DMS153 treated with DMSO at 0.1 percent for 48 hours (cell line): ENCODE measurements around the gene CFTR.

Experiments used
- DNase-seq: peaks from one replicate; lab custom pipeline; 2025; ENCODE audit not compliant: unreplicated experiment; lab: John Stamatoyannopoulos, UW

Gene CFTR

DNA sequence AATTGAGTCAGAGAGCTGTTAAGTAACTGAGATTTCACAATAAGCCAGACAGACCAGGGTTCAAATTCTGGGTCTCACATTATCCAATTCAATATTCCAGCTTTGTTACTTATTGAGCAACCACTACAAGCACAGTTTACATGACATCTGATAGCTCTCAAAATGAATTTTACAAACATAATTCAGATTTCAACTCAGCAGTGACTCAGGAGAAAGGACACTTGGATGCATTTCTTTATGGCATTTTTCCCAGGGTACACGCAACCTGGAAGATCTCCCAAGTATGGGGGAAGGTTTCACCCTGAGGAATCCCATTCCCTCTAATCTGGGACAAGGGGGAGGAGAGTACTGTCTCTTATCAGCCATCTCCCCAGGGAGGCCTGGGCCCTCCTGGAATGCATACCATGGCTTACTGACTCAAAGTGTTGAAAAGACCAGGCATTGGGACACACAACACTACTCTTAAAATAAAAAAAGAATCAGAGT lies 102.4 kb downstream of the CFTR start:
- DNase-seq: no peak

DNA sequence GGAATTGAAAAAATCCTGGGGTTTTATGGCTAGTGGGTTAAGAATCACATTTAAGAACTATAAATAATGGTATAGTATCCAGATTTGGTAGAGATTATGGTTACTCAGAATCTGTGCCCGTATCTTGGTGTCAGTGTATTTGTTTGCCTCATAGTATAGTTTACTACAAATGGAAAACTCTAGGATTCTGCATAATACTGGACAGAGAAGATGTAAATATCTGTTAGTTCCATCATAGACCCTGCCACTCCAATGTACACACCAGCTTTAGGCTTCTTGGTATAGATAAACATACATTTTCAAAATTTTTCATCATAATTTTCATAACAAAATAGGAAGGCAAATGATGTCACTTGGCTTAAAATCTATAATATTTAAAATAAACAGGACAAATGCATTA lies 108.1 kb downstream of the CFTR start:
- DNase-seq: no peak

GRCh38 chr7:117588352-117588794 lies 108.5 kb downstream of the CFTR start:
- no peak for DNase-seq

DNA sequence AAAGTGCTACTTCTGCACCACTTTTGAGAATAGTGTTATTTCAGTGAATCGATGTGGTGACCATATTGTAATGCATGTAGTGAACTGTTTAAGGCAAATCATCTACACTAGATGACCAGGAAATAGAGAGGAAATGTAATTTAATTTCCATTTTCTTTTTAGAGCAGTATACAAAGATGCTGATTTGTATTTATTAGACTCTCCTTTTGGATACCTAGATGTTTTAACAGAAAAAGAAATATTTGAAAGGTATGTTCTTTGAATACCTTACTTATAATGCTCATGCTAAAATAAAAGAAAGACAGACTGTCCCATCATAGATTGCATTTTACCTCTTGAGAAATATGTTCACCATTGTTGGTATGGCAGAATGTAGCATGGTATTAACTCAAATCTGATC lies 110.4 kb downstream of the CFTR start:
- no peak for DNase-seq

DNA sequence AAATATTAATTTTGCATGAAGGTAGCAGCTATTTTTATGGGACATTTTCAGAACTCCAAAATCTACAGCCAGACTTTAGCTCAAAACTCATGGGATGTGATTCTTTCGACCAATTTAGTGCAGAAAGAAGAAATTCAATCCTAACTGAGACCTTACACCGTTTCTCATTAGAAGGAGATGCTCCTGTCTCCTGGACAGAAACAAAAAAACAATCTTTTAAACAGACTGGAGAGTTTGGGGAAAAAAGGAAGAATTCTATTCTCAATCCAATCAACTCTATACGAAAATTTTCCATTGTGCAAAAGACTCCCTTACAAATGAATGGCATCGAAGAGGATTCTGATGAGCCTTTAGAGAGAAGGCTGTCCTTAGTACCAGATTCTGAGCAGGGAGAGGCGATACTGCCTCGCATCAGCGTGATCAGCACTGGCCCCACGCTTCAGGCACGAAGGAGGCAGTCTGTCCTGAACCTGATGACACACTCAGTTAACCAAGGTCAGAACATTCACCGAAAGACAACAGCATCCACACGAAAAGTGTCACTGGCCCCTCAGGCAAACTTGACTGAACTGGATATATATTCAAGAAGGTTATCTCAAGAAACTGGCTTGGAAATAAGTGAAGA lies 112.3 kb downstream of the CFTR start:
- DNase-seq: no peak

DNA sequence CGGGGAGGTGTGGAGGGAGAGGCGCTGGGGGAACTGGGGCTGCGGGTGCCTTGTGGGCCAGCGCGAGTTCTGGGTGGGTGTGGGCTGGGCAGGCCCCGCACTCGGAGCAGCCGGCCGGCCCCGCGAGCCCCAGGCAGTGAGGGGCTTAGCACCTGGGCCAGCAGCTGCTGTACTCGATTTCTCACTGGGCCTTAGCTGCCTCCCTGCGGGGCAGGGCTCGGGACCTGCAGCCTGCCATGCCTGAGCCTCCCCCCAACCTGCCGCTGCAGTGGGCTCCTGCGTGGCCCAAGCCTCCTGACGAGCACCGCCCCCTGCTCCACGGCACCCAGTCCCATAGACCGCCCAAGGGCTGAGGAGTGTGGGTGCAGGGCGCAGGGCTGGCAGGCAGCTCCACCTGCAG lies 116.3 kb downstream of the CFTR start:
- no peak for DNase-seq

- DNase-seq: no peak
These were observed 117.9 kb downstream of the CFTR start for GRCh38 chr7:117597755-117598154.

DNA sequence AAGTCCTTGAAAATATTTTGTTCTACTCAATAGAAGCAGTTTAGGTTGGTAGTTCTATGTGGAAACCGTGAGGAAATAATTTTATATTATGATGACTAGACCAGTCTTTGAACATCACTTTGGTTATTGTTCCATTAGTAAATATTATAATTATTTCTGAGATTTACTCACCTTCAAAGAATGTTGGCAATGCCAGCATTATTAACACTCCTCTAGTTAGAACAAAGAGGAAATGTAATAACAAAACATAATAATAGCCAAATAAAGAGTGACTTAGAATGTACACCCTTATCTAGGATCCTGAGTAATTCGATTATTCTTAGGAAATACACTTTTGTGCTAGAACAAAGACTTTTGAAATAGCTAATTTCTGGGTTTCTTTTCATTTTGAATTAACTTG lies 121.1 kb downstream of the CFTR start:
- DNase-seq: no peak

GRCh38 chr7:117603627-117604026 lies 123.8 kb downstream of the CFTR start:
- DNase-seq: no peak

DNA sequence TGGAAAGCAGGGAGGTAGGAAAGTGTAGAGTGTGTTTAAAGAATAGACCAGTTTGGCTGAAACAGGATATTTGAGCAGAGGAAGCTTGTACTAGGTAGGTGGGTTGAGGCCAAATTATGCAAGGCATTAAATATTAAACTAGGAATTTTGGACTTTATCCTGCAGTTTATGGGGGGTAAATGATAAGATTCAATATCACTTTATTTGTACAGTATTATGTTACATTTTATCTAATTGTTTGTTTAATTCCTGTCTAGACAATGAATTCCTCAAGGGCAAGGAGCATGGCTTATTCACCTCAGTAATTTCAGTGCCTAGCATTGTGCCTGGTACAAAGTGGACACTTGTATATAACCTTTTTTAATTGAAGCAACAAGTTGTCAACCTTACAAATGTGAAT lies 125.9 kb downstream of the CFTR start:
- DNase-seq: no peak

DNA sequence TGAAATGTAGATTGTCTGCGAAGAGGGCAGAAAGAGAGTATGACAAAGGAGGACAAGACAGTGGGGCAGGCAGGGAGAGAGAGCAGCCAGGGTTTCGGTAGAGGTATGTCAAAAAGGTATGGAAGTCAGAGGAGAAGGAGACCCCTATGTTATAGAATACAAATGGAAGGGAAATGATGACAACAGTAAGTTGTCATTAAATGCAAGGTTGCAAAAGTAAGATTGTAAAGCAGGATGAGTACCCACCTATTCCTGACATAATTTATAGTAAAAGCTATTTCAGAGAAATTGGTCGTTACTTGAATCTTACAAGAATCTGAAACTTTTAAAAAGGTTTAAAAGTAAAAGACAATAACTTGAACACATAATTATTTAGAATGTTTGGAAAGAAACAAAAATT lies 126.3 kb downstream of the CFTR start:
- DNase-seq: no peak

- DNase-seq: no peak
These were observed 130.6 kb downstream of the CFTR start for GRCh38 chr7:117610396-117610795.

DNA sequence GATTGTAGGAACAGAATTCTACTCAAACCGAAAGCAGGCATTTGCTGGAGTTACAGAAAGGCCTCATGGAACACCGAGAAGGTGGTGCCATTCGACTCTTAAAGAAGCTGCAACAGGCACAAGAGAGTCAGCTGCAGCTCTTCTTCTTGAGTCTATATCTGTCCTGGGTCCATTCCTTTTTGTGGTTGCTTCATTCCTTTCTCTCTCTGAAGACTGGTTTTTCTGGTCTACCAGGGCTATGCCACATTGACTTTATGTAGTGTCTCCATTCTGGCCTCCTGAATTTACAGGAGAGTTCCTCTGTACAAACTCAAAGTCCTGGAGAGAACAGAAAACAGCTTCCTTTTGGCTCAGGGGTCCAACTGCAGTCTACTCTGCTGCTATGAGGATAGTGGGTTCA lies 132.8 kb downstream of the CFTR start:
- DNase-seq: no peak

- no peak for DNase-seq
These were observed 136.9 kb downstream of the CFTR start for GRCh38 chr7:117616694-117617093.

DNA sequence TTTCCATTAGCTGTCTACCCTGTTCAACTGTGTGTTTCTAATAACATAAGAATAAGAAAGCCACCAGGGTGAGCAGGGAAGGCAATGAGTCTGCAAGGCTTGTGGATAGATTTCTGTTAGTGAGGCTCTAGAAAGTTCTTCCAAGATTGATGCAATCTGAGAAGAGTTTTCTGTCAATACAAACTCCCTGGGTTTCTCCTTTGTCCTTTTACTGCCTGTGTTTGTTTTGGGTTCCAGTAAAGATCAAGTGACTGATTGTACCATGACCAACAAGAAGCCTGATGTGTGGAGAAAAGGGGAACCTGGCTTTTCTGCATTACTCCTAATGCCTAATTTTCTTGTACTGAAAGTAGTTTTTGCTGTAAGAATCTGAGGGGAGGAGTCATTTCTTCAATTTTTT lies 139.9 kb downstream of the CFTR start:
- no peak for DNase-seq

DNA sequence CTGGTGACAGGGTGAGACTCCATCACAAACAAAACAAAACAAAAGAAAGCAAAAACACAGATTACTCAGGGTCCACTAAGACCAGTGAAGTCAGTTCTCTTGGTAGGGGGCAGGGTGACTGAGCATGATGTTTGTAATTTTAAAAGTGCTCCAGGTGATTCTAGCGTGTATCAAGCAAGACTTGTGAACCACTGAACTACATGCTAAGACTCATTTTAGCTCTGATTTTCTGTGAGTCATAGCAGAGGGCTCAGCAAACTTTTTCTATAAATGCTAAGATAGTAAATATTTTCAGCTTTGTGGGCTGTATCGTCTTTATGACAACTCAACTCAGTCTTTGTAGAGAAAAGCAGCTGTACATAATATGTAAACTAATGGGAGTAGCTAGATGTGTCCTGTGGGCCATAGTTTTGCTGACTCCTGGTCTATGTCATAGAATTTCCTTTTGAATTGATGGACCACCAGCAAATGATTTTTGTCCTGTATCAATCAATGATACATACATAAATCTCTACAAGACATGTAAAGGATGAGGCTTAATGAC lies 141.3 kb downstream of the CFTR start:
- DNase-seq: no peak

DNA sequence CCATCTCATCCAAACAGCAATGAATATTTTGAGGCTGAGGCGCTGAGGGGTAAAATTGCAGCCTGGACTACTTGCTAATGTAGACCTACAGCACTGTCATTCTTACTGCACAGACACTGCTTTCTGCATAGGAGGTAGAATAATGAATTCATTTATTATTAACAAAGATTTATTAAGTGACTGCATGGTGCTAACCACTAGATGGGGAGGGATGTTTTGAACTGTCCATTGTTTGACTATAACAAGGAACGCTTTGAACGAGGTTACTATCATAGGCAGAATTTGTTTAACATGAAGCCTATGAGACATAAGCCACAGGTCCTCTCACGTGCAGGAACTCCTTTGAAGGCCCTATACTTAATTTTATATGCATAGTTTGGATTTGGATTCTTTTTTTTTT lies 143.8 kb downstream of the CFTR start:
- no peak for DNase-seq

DNA sequence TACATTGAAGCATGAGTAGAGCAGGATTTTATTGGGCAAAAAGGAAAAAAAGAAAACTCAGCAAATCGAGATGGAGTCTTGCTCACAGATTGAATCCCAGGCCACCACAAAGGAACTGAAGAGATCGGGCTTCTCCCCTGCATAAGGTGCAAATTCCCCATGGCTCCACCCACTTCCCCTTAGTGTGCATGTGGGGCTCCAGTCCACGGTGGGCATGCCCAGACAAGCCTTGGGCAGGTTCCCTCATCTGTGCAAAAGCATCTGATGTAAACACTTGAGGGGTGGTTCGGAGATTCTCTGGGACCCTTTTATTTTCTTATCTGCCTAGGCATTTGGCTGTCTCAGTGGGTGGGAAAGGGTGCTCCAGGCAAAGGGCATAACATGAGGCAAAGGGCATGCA lies 150.7 kb downstream of the CFTR start:
- DNase-seq: no peak

GRCh38 chr7:117630907-117631564 lies 151.2 kb downstream of the CFTR start:
- DNase-seq: no peak

- DNase-seq: no peak
These were observed 151.8 kb downstream of the CFTR start for GRCh38 chr7:117631652-117632051.

DNA sequence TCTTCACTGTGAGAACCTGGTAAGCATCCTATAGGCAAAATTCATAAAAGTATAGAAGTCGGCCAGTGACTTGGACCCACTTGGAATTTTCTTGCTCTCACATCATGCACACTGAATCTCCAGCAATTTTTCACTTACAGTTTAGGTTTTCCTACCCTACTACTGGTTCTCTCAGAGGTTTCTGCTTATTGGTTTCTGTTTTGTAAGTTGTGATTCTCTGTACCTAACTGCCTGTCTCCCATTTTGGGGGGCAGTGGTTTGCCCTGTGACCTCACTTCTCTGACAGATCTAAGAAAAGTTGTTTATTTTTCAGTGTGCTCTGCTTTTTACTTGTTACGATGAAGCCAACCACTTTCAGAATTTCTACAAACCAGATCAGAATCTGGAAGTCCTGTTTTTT lies 158.1 kb downstream of the CFTR start:
- DNase-seq: no peak

DNA sequence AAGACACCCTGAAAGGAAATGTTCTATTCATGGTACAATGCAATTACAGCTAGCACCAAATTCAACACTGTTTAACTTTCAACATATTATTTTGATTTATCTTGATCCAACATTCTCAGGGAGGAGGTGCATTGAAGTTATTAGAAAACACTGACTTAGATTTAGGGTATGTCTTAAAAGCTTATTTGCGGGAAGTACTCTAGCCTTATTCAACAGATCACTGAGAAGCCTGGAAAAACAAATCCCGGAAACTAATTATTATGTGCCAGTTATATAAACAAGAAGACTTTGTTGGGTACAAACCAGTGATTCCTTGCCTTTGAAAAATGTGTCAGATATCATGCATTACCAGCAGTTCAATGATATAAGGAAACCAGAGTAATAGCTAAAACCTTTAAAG lies 160.1 kb downstream of the CFTR start:
- no peak for DNase-seq

DNA sequence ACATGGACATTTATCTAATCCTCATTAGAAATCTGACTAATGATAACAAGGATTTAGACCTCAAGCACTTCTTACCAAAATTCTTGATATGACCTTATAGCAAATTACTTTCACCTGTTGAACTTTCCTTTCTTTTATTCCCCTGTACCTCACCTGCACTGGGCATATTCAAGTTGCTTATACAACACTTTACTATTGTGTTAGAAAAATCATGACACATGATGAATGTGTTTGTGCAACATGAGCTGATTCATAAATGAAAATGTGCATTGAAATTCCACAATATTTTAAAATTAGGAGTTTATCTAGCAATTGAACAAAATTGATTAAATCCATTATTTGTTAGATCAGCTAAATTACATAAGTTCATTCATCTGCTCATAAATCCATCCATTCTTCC lies 160.6 kb downstream of the CFTR start:
- no peak for DNase-seq
